IMR-90 (cell line): ENCODE data around the gene PSENEN. TPM values are rescaled to one million over a fixed set of nuclear protein-coding genes. Genes with fewer than 3 reads are reported as not detected.

Experiments used
- polyA plus RNA-seq, 3 experiments: library from polyadenylated mRNA; depleted of rRNA; stranded (reverse); fragments of >200 nt; gene quantifications; 2 replicates each; pipeline ENCODE4 v1.2.3, GENCODE V29; 2012; ENCODE audit warnings: low replicate concordance in 1 of 3
- total RNA-seq: library from RNA; depleted of rRNA; stranded (reverse); fragments of >200 nt; gene quantifications from 2 replicates; pipeline ENCODE4 v1.2.3, GENCODE V29; 2012; rRNA removed

PSENEN gene
- total and polyA plus RNA-seq, 2 of the 4 experiments (the other 2 are of a cell fraction): 9.0 to 47.0 TPM

Other genes with a start within 250 kb of the PSENEN start
- 0.28 and 0.36 TPM in 2 replicates for gene DMKN, start 232.0 kb upstream of the PSENEN start, total RNA-seq
- 2.2 and 2.4 TPM in 2 replicates for gene DMKN, start 232.0 kb upstream of the PSENEN start, polyA plus RNA-seq (2012; rRNA removed)
- gene SBSN, start 217.3 kb upstream of the PSENEN start, total RNA-seq: 0.56 and 0.72 TPM in 2 replicates
- gene SBSN, start 217.3 kb upstream of the PSENEN start, polyA plus RNA-seq (2012; rRNA removed): 6.4 and 6.9 TPM in 2 replicates
- gene GAPDHS, start 212.2 kb upstream of the PSENEN start, total RNA-seq: not detected in 2 replicates
- gene GAPDHS, start 212.2 kb upstream of the PSENEN start, polyA plus RNA-seq (2012; rRNA removed): not detected in 2 replicates
- 59.2 and 67.6 TPM in 2 replicates for gene TMEM147, start 200.0 kb upstream of the PSENEN start, total RNA-seq
- 108 and 132 TPM in 2 replicates for gene TMEM147, start 200.0 kb upstream of the PSENEN start, polyA plus RNA-seq (2012; rRNA removed)
- not detected in 2 replicates for gene ATP4A, start 182.0 kb upstream of the PSENEN start, total RNA-seq
- gene ATP4A, start 182.0 kb upstream of the PSENEN start, polyA plus RNA-seq (2012; rRNA removed): not detected in 2 replicates
- not detected in 2 replicates for gene PMIS2, start 159.5 kb upstream of the PSENEN start, total RNA-seq
- not detected in 2 replicates for gene PMIS2, start 159.5 kb upstream of the PSENEN start, polyA plus RNA-seq (2012; rRNA removed)
- 3.1 and 3.4 TPM in 2 replicates for gene HAUS5, start 132.9 kb upstream of the PSENEN start, total RNA-seq
- 6.2 and 6.4 TPM in 2 replicates for gene HAUS5, start 132.9 kb upstream of the PSENEN start, polyA plus RNA-seq (2012; rRNA removed)
- 19.0 and 20.6 TPM in 2 replicates for gene RBM42, start 116.6 kb upstream of the PSENEN start, total RNA-seq
- 41.5 and 53.9 TPM in 2 replicates for gene RBM42, start 116.6 kb upstream of the PSENEN start, polyA plus RNA-seq (2012; rRNA removed)
- 0.28 TPM in 1 of 2 replicates, not detected in the other for gene ETV2, start 103.9 kb upstream of the PSENEN start, total RNA-seq
- gene ETV2, start 103.9 kb upstream of the PSENEN start, polyA plus RNA-seq (2012; rRNA removed): 1.2 and 1.4 TPM in 2 replicates
- gene COX6B1, start 97.3 kb upstream of the PSENEN start, total RNA-seq: 913 and 983 TPM in 2 replicates
- gene COX6B1, start 97.3 kb upstream of the PSENEN start, polyA plus RNA-seq (2012; rRNA removed): 824 and 914 TPM in 2 replicates
- gene UPK1A, start 79.1 kb upstream of the PSENEN start, total RNA-seq: not detected in 2 replicates
- 0.20 and 0.21 TPM in 2 replicates for gene UPK1A, start 79.1 kb upstream of the PSENEN start, polyA plus RNA-seq (2012; rRNA removed)
- not detected in 2 replicates for gene ZBTB32, start 41.1 kb upstream of the PSENEN start, total RNA-seq
- gene ZBTB32, start 41.1 kb upstream of the PSENEN start, polyA plus RNA-seq (2012; rRNA removed): not detected in 2 replicates
- gene KMT2B, start 27.6 kb upstream of the PSENEN start, total RNA-seq: 1.9 and 3.0 TPM in 2 replicates
- gene KMT2B, start 27.6 kb upstream of the PSENEN start, polyA plus RNA-seq (2012; rRNA removed): 27.5 and 30.7 TPM in 2 replicates
- gene IGFLR1, start 3.2 kb upstream of the PSENEN start, total RNA-seq: 0.72 and 2.8 TPM in 2 replicates
- 2.7 and 3.8 TPM in 2 replicates for gene IGFLR1, start 3.2 kb upstream of the PSENEN start, polyA plus RNA-seq (2012; rRNA removed)
- gene U2AF1L4, start 233 bp upstream of the PSENEN start, total RNA-seq: 6.1 and 8.1 TPM in 2 replicates
- 15.0 and 15.6 TPM in 2 replicates for gene U2AF1L4, start 233 bp upstream of the PSENEN start, polyA plus RNA-seq (2012; rRNA removed)
- 12.7 and 12.8 TPM in 2 replicates for gene LIN37, start 2.9 kb downstream of the PSENEN start, total RNA-seq
- gene LIN37, start 2.9 kb downstream of the PSENEN start, polyA plus RNA-seq (2012; rRNA removed): 17.2 and 23.1 TPM in 2 replicates
- 5.7 and 6.9 TPM in 2 replicates for gene HSPB6, start 11.4 kb downstream of the PSENEN start, total RNA-seq
- 188 and 206 TPM in 2 replicates for gene HSPB6, start 11.4 kb downstream of the PSENEN start, polyA plus RNA-seq (2012; rRNA removed)
- 3.3 and 5.4 TPM in 2 replicates for gene PROSER3, start 12.5 kb downstream of the PSENEN start, total RNA-seq
- gene PROSER3, start 12.5 kb downstream of the PSENEN start, polyA plus RNA-seq (2012; rRNA removed): 17.9 and 21.8 TPM in 2 replicates
- 0.28 and 0.72 TPM in 2 replicates for gene ARHGAP33, start 29.9 kb downstream of the PSENEN start, total RNA-seq
- 11.9 and 16.3 TPM in 2 replicates for gene ARHGAP33, start 29.9 kb downstream of the PSENEN start, polyA plus RNA-seq (2012; rRNA removed)
- not detected in 2 replicates for gene PRODH2, start 67.2 kb downstream of the PSENEN start, total RNA-seq
- not detected in 2 replicates for gene PRODH2, start 67.2 kb downstream of the PSENEN start, polyA plus RNA-seq (2012; rRNA removed)
- not detected in 2 replicates for gene NPHS1, start 106.9 kb downstream of the PSENEN start, total RNA-seq
- gene NPHS1, start 106.9 kb downstream of the PSENEN start, polyA plus RNA-seq (2012; rRNA removed): not detected in 2 replicates
- not detected in 2 replicates for gene KIRREL2, start 111.3 kb downstream of the PSENEN start, total RNA-seq
- gene KIRREL2, start 111.3 kb downstream of the PSENEN start, polyA plus RNA-seq (2012; rRNA removed): 0.04 TPM in 1 of 2 replicates, not detected in the other
- gene APLP1, start 122.9 kb downstream of the PSENEN start, total RNA-seq: 4.7 and 6.7 TPM in 2 replicates
- gene APLP1, start 122.9 kb downstream of the PSENEN start, polyA plus RNA-seq (2012; rRNA removed): 41.0 and 44.3 TPM in 2 replicates
- 1.1 and 1.4 TPM in 2 replicates for gene NFKBID, start 154.9 kb downstream of the PSENEN start, total RNA-seq
- gene NFKBID, start 154.9 kb downstream of the PSENEN start, polyA plus RNA-seq (2012; rRNA removed): 12.3 and 13.3 TPM in 2 replicates
- not detected in 2 replicates for gene HCST, start 156.9 kb downstream of the PSENEN start, total RNA-seq
- 0.93 and 1.5 TPM in 2 replicates for gene HCST, start 156.9 kb downstream of the PSENEN start, polyA plus RNA-seq (2012; rRNA removed)
- gene TYROBP, start 162.6 kb downstream of the PSENEN start, total RNA-seq: not detected in 2 replicates
- not detected in 2 replicates for gene TYROBP, start 162.6 kb downstream of the PSENEN start, polyA plus RNA-seq (2012; rRNA removed)
- 0.36 and 0.56 TPM in 2 replicates for gene LRFN3, start 190.7 kb downstream of the PSENEN start, total RNA-seq
- gene LRFN3, start 190.7 kb downstream of the PSENEN start, polyA plus RNA-seq (2012; rRNA removed): 4.8 TPM in 2 replicates
- gene SDHAF1, start 249.5 kb downstream of the PSENEN start, total RNA-seq: 4.8 and 5.0 TPM in 2 replicates
- 9.9 and 13.2 TPM in 2 replicates for gene SDHAF1, start 249.5 kb downstream of the PSENEN start, polyA plus RNA-seq (2012; rRNA removed)